Keratinocyte (primary cell): ENCODE measurements around the gene PARD3. TPM values are rescaled to one million over a fixed set of nuclear protein-coding genes. Genes with fewer than 3 reads are reported as not detected.

ENCODE experiments used
- DNase-seq: peaks from one replicate; pipeline ENCODE4 v3.0.0-alpha.2; 2011; ENCODE audit warnings: low read depth, missing footprints, low spot score
- FAIRE-seq: peaks from 2 replicates; lab custom pipeline; 2011; peaks lifted over from hg19 to GRCh38; lab: Jason Lieb, UNC
- H2AFZ ChIP-seq: 2 replicates; pipeline ENCODE4 v1.6.0; 2012; ENCODE audit warnings: low read length, control low read depth, inconsistent platforms; ENCODE audit not compliant: control insufficient read depth
- H3K27ac ChIP-seq: 2 replicates; pipeline ENCODE4 v1.5.1; 2011; ENCODE audit warnings: low read length; ENCODE audit not compliant: control insufficient read depth, insufficient read depth
- H3K27me3 ChIP-seq: 3 replicates; pipeline ENCODE4 v1.6.0; 2011; ENCODE audit warnings: low read length; ENCODE audit not compliant: control insufficient read depth, insufficient read depth; ENCODE audit errors: extremely low read depth
- H3K36me3 ChIP-seq, 2 experiments: 2 replicates in 1 of 2; 3 replicates in 1 of 2; pipeline ENCODE4 v1.5.1; 2011; ENCODE audit warnings: low read length in 2 of 2, mild to moderate bottlenecking in 1 of 2; ENCODE audit not compliant: control insufficient read depth in 2 of 2, insufficient read depth in 2 of 2; ENCODE audit errors: extremely low read depth in 1 of 2
- H3K4me1 ChIP-seq: 3 replicates; pipeline ENCODE4 v1.5.1; 2011; ENCODE audit warnings: low read length; ENCODE audit not compliant: control insufficient read depth, insufficient read depth; ENCODE audit errors: extremely low read depth
- H3K4me2 ChIP-seq: 3 replicates; pipeline ENCODE4 v1.6.0; 2011; ENCODE audit warnings: low read depth, low read length; ENCODE audit not compliant: control insufficient read depth, insufficient read depth; ENCODE audit errors: extremely low read depth
- H3K4me3 ChIP-seq, 3 experiments: fragments of 200-600 bp in 1 of 3; sonication (generic) in 1 of 3; 2 replicates in 2 of 3; 3 replicates in 1 of 3; pipeline ENCODE4 v1.5.1; 2011 to 2016; ENCODE audit warnings: low read length in 3 of 3, mild to moderate bottlenecking in 3 of 3, control low read depth in 2 of 3, inconsistent platforms in 1 of 3, low read depth in 1 of 3, mixed read lengths in 1 of 3, mixed run types in 1 of 3, moderate library complexity in 1 of 3; ENCODE audit not compliant: control insufficient read depth in 2 of 3, insufficient read depth in 2 of 3; ENCODE audit errors: extremely low read depth in 1 of 3
- H3K79me2 ChIP-seq: 2 replicates; pipeline ENCODE4 v1.6.0; 2012; ENCODE audit warnings: low read length; ENCODE audit not compliant: control insufficient read depth, insufficient read depth
- H3K9ac ChIP-seq: 3 replicates; pipeline ENCODE4 v1.6.0; 2011; ENCODE audit warnings: low read length; ENCODE audit not compliant: control insufficient read depth, insufficient read depth; ENCODE audit errors: extremely low read depth
- H3K9me1 ChIP-seq: 3 replicates; pipeline ENCODE4 v1.6.0; 2011; ENCODE audit warnings: low read length; ENCODE audit not compliant: control insufficient read depth, insufficient read depth; ENCODE audit errors: extremely low read depth
- H3K9me3 ChIP-seq: 2 replicates; pipeline ENCODE4 v1.5.1; 2012; ENCODE audit warnings: low read depth, low read length; ENCODE audit not compliant: control insufficient read depth
- H4K20me1 ChIP-seq: 3 replicates; pipeline ENCODE4 v1.6.0; 2011; ENCODE audit warnings: low read length; ENCODE audit not compliant: control insufficient read depth, insufficient read depth; ENCODE audit errors: extremely low read depth
- CTCF ChIP-seq, 3 experiments: IDR thresholded peaks in 1 of 3; conservative IDR thresholded peaks in 1 of 3; optimal IDR thresholded peaks in 1 of 3; 2 replicates in 2 of 3; 3 replicates in 1 of 3; pipeline versions ENCODE3 to v1.5.1; 2011; ENCODE audit warnings: low read length in 3 of 3, mild to moderate bottlenecking in 3 of 3, moderate library complexity in 2 of 3, control low read depth in 1 of 3, inconsistent platforms in 1 of 3; ENCODE audit not compliant: insufficient read depth in 2 of 3; ENCODE audit errors: extremely low read depth in 1 of 3
- EZH2 ChIP-seq: IDR thresholded peaks from one replicate; pipeline ENCODE4 v1.6.1; 2012; ENCODE audit warnings: inconsistent platforms, mild to moderate bottlenecking, low read length, moderate library complexity
- dilution Hi-C: fragments of 300-500 bp; cut with MboI; formaldehyde crosslinking; loops from one replicate; pipeline ENCODE4 v1.7.0; 2020; ENCODE audit warnings: low sequenced_read_pairs; ENCODE audit not compliant: extremely low pct_ligation_motif_present
- polyA plus RNA-seq, 5 experiments: library from polyadenylated mRNA; depleted of rRNA in 3 of 5; stranded (reverse) in 3 of 5; stranded (forward) in 1 of 5; unstranded in 1 of 5; fragments of >200 nt; gene quantifications; 1 replicate in 1 of 5; 2 replicates in 3 of 5; 3 replicates in 1 of 5; pipeline versions ENCODE4 v1.2.1 to v1.2.3, GENCODE V29; 2011 to 2012; ENCODE audit warnings: missing spikeins in 2 of 5, low read depth in 1 of 5, low replicate concordance in 1 of 5

Gene PARD3
- polyA plus RNA-seq, 1 donor (not counting 4 experiments of a cell fraction or from before 2014, with no cell fraction given) = 46.4 TPM

- DNase-seq (no peak), FAIRE-seq (no peak)
- Histone ChIP-seq H4K20me1 (no peaks in the 10 kb centered on the region), H3K4me1 (no peaks in the 10 kb centered on the region), H3K79me2 (no peaks in the 10 kb centered on the region), H3K4me2 (no peak overlapping the region), H3K27ac (no peak overlapping the region), H3K9me1 (no peaks in the 10 kb centered on the region), H3K27me3 (no peaks in the 10 kb centered on the region), H3K4me3 (no peak overlapping the region), H3K9me3 (no peaks in the 10 kb centered on the region), H3K9ac (no peak overlapping the region), H2AFZ (no peak overlapping the region), H3K36me3 (no peaks in the 10 kb centered on the region)
- dilution Hi-C loops = no loop called here
- no peak for TF ChIP-seq EZH2
- no peak for TF ChIP-seq CTCF (optimal IDR thresholded peaks at IDR 0.05 in 1 of 3, IDR thresholded peaks at IDR 0.05 in 1 of 3, conservative IDR thresholded peaks at IDR 0.05 in 1 of 3; ENCODE audit: extremely low read depth in 1 of 3, insufficient read depth in 2 of 3, low read length in 3 of 3)
Measured at GRCh38 chr10:34200355-34200901, 614.7 kb downstream of the PARD3 start.

GRCh38 chr10:34198953-34199352 is 616.1 kb downstream of the PARD3 start:
- Histone ChIP-seq H3K27ac (no peak overlapping the region), H2AFZ (no peak overlapping the region), H3K9me3 (no peaks in the 10 kb centered on the region), H3K9ac (no peak overlapping the region), H3K27me3 (no peaks in the 10 kb centered on the region), H3K4me3 (no peak overlapping the region), H3K4me2 (no peak overlapping the region), H3K4me1 (no peaks in the 10 kb centered on the region), H3K79me2 (no peaks in the 10 kb centered on the region), H3K9me1 (no peaks in the 10 kb centered on the region), H4K20me1 (no peaks in the 10 kb centered on the region), H3K36me3 (no peaks in the 10 kb centered on the region)
- dilution Hi-C loops = no loop called here
- DNase-seq = no peak
- TF ChIP-seq CTCF (optimal IDR thresholded peaks at IDR 0.05 in 1 of 3, IDR thresholded peaks at IDR 0.05 in 1 of 3, conservative IDR thresholded peaks at IDR 0.05 in 1 of 3; ENCODE audit: extremely low read depth in 1 of 3, insufficient read depth in 2 of 3, low read length in 3 of 3) = no peak
- TF ChIP-seq EZH2 = no peak
- FAIRE-seq = no peak
